ENCODE data around the gene RP9. TPM values are rescaled to one million over a fixed set of nuclear protein-coding genes. Genes with fewer than 3 reads are reported as not detected.

RP9 gene
- total RNA-seq, 1 donor from 2014 or later: 21.2 TPM

- Mint-ChIP-seq H3K36me3 (peaks cover 6% of the 10 kb centered on the region), H3K9me3 (no peaks in the 10 kb centered on the region), H3K27me3 (no peaks in the 10 kb centered on the region), H3K27ac (no peak overlapping the region), H3K4me3 (no peak overlapping the region), H3K4me1 (ENCODE audit: unreplicated experiment) (peaks cover 17% of the 10 kb centered on the region)
- DNase-seq (ENCODE audit: extremely low spot score, unreplicated experiment): no peak
- no peak for TF ChIP-seq CTCF (conservative IDR thresholded peaks at IDR 0.05)
Measured at GRCh38 chr7:33054261-33054964, 54.8 kb downstream of the RP9 start.

GRCh38 chr7:33053721-33054120, 55.5 kb downstream of the RP9 start:
- no peak for TF ChIP-seq CTCF (conservative IDR thresholded peaks at IDR 0.05)
- H3K9me3 Mint-ChIP-seq: no peaks in the 10 kb centered on the region
- H3K36me3 Mint-ChIP-seq: peaks cover 1% of the 10 kb centered on the region
- no peaks in the 10 kb centered on the region for H3K27me3 Mint-ChIP-seq
- peaks cover 15% of the 10 kb centered on the region for H3K4me1 Mint-ChIP-seq (ENCODE audit: unreplicated experiment)
- no peak for DNase-seq (ENCODE audit: extremely low spot score, unreplicated experiment)
- H3K27ac Mint-ChIP-seq: no peak overlapping the region
- H3K4me3 Mint-ChIP-seq: no peak overlapping the region

- no peak overlapping the region for H3K4me3 Mint-ChIP-seq
- peaks cover 12% of the 10 kb centered on the region for H3K4me1 Mint-ChIP-seq (ENCODE audit: unreplicated experiment)
- DNase-seq (ENCODE audit: extremely low spot score, unreplicated experiment): no peak
- H3K27ac Mint-ChIP-seq: peak overlapping the region; percentile 68
- no peaks in the 10 kb centered on the region for H3K27me3 Mint-ChIP-seq
- no peaks in the 10 kb centered on the region for H3K9me3 Mint-ChIP-seq
- no peaks in the 10 kb centered on the region for H3K36me3 Mint-ChIP-seq
- peak; percentile 80 for TF ChIP-seq CTCF (conservative IDR thresholded peaks at IDR 0.05)
Measured at GRCh38 chr7:33050535-33051318, 58.5 kb downstream of the RP9 start.

GRCh38 chr7:33048704-33049103, 60.5 kb downstream of the RP9 start:
- Mint-ChIP-seq H3K4me3 (no peak overlapping the region), H3K27ac (no peak overlapping the region), H3K36me3 (peaks cover 4% of the 10 kb centered on the region), H3K4me1 (ENCODE audit: unreplicated experiment) (peaks cover 21% of the 10 kb centered on the region), H3K27me3 (no peaks in the 10 kb centered on the region), H3K9me3 (peaks cover 4% of the 10 kb centered on the region)
- DNase-seq (ENCODE audit: extremely low spot score, unreplicated experiment): no peak
- TF ChIP-seq CTCF (conservative IDR thresholded peaks at IDR 0.05): no peak

- Mint-ChIP-seq H3K27me3 (no peaks in the 10 kb centered on the region), H3K4me3 (no peak overlapping the region), H3K4me1 (ENCODE audit: unreplicated experiment) (peaks cover 26% of the 10 kb centered on the region), H3K36me3 (peaks cover 4% of the 10 kb centered on the region), H3K27ac (no peak overlapping the region), H3K9me3 (peaks cover 4% of the 10 kb centered on the region)
- TF ChIP-seq CTCF (conservative IDR thresholded peaks at IDR 0.05): no peak
- DNase-seq (ENCODE audit: extremely low spot score, unreplicated experiment): no peak
Measured at GRCh38 chr7:33048257-33048656, 60.9 kb downstream of the RP9 start.

Data from type B pancreatic cell (in vitro differentiated cells).